Cardiac muscle cell (in vitro differentiated cells and primary cell): ENCODE data around the gene RPUSD3. TPM values are rescaled to one million over a fixed set of nuclear protein-coding genes. Genes with fewer than 3 reads are reported as not detected.

ENCODE experiments used
- DNase-seq, 2 donors: peaks; one replicate each; pipeline versions ENCODE4 v3.0.0 to v3.0.0-alpha.2; 2010 to 2017; ENCODE audit warnings: low read depth in 1 of 2, low spot score in 1 of 2
- H3K27ac ChIP-seq: fragments of 200-600 bp; sonication (generic); 2 replicates; pipeline ENCODE4 v1.5.1; 2016
- H3K27me3 ChIP-seq: fragments of 200-600 bp; sonication (generic); 2 replicates; pipeline ENCODE4 v1.6.0; 2016; ENCODE audit warnings: control low read depth
- H3K36me3 ChIP-seq: fragments of 200-600 bp; sonication (generic); 2 replicates; pipeline ENCODE4 v1.5.1; 2016; ENCODE audit warnings: control low read depth
- H3K4me1 ChIP-seq: fragments of 200-600 bp; sonication (generic); 2 replicates; pipeline ENCODE4 v1.8.1; 2017; ENCODE audit warnings: low read depth, mild to moderate bottlenecking, mixed run types
- H3K4me3 ChIP-seq: fragments of 200-600 bp; sonication (generic); 2 replicates; pipeline ENCODE4 v1.5.1; 2016; ENCODE audit warnings: mild to moderate bottlenecking
- H3K9me3 ChIP-seq: fragments of 200-600 bp; sonication (generic); 2 replicates; pipeline ENCODE4 v1.5.1; 2017; ENCODE audit warnings: low read depth, mild to moderate bottlenecking, control low read depth
- CTCF ChIP-seq: IDR thresholded peaks from 2 replicates; pipeline ENCODE4 v1.5.1; 2012; ENCODE audit warnings: low read depth, mild to moderate bottlenecking, low read length
- polyA plus RNA-seq: library from polyadenylated mRNA; unstranded; fragments of >200 nt; fragmentation: Nextera tagmentation; extraction: Ambion mirVana; gene quantifications from 2 replicates; pipeline ENCODE4 v1.2.1, GENCODE V29; 2016
- total RNA-seq: library from RNA; depleted of rRNA; stranded (reverse); fragments of >200 nt; gene quantifications from 2 replicates; pipeline ENCODE4 v1.2.3, GENCODE V29; 2016

RPUSD3 gene
- total and polyA plus RNA-seq, 2 experiments from 2014 or later, result 78.1 to 122 TPM

- peaks cover 6% of the 10 kb centered on the region for H3K4me1 ChIP-seq
- no peaks in the 10 kb centered on the region for H3K36me3 ChIP-seq
- H3K27ac ChIP-seq, result no peak overlapping the region
- no peak for TF ChIP-seq CTCF
- DNase-seq, result no peak
- no peak overlapping the region for H3K4me3 ChIP-seq
- H3K9me3 ChIP-seq, result no peaks in the 10 kb centered on the region
- no peaks in the 10 kb centered on the region for H3K27me3 ChIP-seq
These were observed 43.7 kb upstream of the RPUSD3 start for GRCh38 chr3:9887480-9887879.

GRCh38 chr3:9886328-9886727 is 42.5 kb upstream of the RPUSD3 start:
- Histone ChIP-seq H3K4me3 (no peak overlapping the region), H3K27ac (no peak overlapping the region), H3K27me3 (no peaks in the 10 kb centered on the region), H3K9me3 (no peaks in the 10 kb centered on the region), H3K36me3 (no peaks in the 10 kb centered on the region), H3K4me1 (peaks cover 3% of the 10 kb centered on the region)
- TF ChIP-seq CTCF, result no peak
- DNase-seq, result no peak

- no peak overlapping the region for H3K4me3 ChIP-seq
- no peaks in the 10 kb centered on the region for H3K9me3 ChIP-seq
- no peaks in the 10 kb centered on the region for H3K4me1 ChIP-seq
- peak in 1 of 2 donors; percentile 79 for DNase-seq
- H3K27ac ChIP-seq, result no peak overlapping the region
- no peak for TF ChIP-seq CTCF
- H3K36me3 ChIP-seq, result no peaks in the 10 kb centered on the region
- H3K27me3 ChIP-seq, result no peaks in the 10 kb centered on the region
These were observed 40.9 kb upstream of the RPUSD3 start for GRCh38 chr3:9884555-9885165.

- Histone ChIP-seq H3K27ac (no peak overlapping the region), H3K36me3 (no peaks in the 10 kb centered on the region), H3K9me3 (no peaks in the 10 kb centered on the region), H3K4me1 (no peaks in the 10 kb centered on the region), H3K27me3 (no peaks in the 10 kb centered on the region), H3K4me3 (no peak overlapping the region)
- TF ChIP-seq CTCF, result no peak
- DNase-seq, result peak in 1 of 2 donors; percentile 43
These were observed 40.1 kb upstream of the RPUSD3 start for GRCh38 chr3:9883706-9884554.

GRCh38 chr3:9881441-9881840 is 37.6 kb upstream of the RPUSD3 start:
- no peaks in the 10 kb centered on the region for H3K4me1 ChIP-seq
- H3K27ac ChIP-seq, result no peak overlapping the region
- DNase-seq, result no peak
- no peak overlapping the region for H3K4me3 ChIP-seq
- no peaks in the 10 kb centered on the region for H3K27me3 ChIP-seq
- H3K9me3 ChIP-seq, result no peaks in the 10 kb centered on the region
- H3K36me3 ChIP-seq, result no peaks in the 10 kb centered on the region
- no peak for TF ChIP-seq CTCF
